HG03342 (cell line): ENCODE results near the gene IFT27.
"Not testable (repeated sequence)": the region's sequence is repeated elsewhere in the genome, so short reads cannot be mapped to it uniquely, and the experiment has no call there.

Source experiments
- ATAC-seq: cut with Tn5 transposase; IDR thresholded peaks from one replicate; pipeline ENCODE4 v1.9.1; 2021; ENCODE audit warnings: mild to moderate bottlenecking, moderate library complexity; ENCODE audit not compliant: unreplicated experiment

The IFT27 gene

DNA sequence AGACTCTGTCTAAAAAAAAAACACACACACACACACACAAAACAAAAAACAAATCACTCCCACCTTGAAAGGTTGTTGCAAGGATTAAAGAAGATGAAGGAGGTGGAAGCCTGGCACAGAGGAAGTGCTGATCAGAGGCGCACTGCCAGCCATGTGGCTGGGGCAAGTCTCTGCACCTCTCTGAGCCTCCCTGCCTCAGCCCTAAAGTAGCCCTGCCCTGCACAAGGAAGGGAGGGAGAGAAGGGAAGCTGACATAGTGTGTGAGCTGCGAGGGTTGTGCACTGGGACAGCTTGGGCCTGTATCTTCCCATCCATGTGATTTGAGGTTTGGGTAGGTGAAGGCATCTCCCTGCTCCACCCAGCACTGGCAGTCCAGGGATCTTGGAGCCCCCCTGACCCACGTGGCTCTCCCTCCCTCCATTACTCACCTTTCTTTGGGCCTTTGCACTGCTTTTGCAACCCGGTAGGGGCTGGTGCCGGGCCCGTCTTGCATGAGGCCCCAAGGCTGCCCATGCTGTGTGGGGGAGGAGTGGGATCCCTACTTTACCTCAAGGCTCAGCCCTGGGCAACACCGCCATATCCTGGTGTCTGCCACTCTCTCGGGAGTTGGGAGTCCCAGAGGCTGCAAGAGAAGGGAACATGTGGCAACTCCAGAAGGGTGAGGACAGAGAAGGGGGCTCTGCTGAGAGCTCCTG is 30.5 kb downstream of the IFT27 start:
- ATAC-seq = no peak

DNA sequence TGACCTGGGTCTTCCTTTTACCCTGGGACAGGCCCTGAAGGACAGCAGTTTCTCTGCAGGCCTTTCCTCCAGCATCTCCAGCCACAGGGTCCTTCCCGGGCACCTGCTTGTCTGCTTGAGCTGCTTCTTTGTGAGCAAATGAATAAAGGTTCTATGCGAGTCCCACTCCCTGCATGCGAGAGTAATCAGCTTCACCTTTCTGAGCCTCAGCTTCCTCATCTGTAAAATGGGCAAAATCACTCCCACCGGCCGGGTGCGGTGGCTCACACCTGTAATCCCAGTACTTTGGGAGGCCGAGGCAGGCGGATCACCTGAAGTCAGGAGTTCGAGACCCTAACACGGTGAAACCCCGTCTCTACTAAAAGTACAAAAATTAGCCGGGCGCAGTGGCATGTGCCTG is 31.1 kb downstream of the IFT27 start:
- ATAC-seq = no peak

DNA sequence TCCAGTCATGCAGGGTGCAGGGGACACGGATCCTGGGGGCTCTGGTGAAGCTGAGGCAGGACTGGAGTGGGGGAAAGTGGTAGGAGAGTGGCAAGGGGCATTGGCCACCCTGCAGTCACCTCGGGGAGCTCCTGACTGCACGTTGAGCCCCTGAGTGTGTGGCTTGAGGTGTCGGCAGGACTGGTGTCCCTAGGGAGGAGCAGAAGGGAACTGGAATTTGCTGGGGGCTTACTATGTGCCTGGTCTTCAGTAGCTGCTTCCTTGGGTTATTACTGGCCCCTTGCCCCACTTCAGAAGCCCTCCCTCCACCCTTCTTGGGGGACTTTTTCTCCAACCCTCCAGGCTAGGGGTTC is 31.5 kb downstream of the IFT27 start:
- no peak for ATAC-seq

DNA sequence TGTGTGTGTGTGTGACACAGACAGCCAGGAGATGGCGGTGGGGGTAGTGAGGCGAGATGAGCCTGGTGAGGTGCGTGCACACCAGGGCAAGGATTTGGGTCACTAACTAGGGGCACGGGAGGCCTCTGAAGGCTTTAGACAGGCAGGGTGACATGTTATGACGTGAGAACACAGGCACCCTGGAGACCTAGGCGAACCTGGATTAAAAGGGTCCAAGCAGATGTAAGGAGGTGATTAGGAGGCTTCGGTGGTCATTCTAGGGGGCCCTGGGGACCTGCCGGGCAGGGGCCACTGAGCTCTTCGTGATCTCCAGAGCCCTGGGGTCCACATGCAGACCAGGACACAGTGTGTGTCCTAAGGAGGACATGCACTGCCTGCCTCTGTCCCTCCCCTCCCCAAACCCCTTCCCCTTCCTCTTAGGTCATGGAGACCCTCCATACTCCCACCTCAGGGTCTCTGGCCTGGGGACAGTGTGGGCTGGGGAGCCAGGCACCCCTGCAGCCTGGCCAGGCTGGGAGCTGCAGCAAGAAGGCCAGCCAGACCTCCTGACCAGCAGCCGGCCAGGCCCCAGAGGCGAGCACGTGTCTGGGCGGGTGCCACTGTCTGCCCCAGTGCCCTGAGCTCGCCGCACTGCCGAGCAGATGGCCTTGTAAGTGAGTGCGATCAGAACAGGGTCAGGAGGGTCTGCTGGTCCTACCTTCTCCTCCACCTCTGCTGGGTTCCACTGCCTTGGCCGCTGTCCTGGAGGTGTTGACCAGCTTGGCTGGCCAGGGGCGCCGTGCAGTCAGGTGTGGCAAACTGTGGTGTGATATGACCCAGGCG is 32.1 kb downstream of the IFT27 start:
- ATAC-seq = no peak

DNA sequence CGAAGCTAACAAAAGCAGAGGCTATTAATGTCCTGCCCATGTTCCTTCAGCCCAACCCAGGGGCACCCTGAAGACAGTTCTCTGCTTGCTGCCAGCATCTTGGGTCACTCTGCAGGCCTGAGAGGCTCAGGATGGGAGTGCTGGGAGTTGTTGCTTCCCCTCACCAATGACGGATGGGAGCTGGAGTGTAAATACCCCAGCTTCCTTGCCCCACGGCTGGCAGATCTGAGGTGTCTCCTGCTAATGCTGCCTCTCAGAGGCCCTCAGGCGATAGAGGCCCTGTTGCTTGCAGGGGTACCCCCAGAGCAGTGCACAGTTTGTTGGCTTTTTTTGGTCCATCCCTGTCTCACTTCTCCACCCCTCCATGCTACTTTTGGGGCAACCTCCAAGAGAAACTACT is 32.9 kb downstream of the IFT27 start:
- ATAC-seq = no peak

DNA sequence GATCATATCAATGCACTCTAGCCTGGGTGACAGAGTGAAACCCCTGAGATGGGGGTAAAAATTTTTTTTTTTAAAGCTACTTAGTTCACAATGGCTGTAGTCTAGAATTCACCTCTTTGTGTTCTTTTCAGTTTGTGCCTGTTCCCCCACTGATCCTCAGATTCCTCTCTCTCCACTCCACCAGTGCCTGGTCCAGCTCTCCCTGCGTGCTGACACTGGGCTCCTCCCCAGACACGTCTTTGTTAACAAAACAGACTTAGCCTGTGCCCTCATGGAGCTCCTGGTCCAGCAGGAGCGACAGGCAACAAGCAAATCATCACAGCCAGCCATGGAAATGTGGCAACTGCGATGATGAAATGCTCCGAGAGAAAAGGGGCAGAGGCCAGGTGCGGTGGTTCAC is 34.0 kb downstream of the IFT27 start:
- ATAC-seq = no peak

DNA sequence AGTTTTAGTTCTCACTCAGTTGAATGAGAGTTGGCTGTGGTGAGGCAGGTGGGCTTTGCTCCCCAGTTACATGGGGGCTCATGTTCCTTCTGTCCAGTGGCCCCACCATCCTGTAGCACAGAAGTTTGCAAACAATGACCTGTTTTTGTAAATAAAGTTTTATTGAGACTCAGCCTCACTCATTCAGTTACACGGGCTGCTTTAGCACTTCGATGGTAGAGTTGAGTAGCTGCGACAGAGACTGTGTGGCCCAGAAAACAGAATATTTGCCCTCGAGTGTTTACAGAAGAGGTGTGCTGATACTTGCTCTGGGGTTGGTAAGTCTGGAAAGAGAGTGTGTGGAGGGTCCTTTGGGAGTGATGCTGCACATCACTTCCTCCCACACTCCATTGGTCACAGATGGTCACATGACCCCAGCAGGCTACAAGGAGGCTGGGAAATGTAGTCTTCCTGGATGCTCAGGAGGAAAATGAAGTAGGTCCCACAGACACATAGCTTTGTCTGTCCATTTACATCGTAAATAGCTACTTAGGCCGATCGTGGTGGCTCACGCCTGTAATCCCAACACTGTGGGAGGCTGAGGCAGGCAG is 34.6 kb downstream of the IFT27 start:
- no peak for ATAC-seq

DNA sequence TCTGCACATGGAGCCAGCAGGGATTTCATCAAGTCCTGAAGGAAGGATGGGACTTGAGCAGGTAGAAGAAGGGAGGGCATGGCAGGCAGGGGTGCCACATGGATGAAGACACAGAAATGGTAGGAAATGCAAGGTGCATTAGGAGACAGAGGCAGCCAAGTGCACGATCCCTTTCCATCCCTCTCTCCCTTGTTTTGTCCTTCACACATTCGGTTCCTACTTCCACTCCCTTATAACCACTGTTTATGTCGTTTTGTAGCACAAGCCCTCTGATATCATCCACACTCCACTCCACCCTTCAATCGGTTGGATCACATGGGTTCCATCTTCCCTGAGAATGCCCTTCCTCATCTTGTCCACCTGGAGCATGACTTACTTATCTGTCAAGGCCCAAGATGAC is 35.2 kb downstream of the IFT27 start:
- no peak for ATAC-seq

DNA sequence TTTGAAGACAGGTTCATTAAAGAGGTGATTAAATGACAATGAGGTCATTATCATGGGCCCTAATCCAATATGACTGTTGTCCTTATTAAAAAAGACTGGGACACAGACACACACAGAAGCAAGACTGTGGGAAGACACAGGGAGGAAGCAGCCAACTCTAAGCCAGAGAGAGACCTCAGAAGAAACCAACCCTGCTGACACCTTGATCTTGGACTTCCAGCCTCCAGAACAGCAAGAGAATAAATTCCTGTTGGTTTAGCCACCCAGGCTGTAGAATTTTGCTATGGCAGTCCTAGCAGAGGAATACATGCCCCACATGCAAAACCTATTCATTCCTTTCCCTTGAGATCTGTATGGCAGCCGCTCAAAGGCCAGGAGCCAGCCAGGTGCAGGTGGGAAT is 36.7 kb downstream of the IFT27 start:
- ATAC-seq = no peak

DNA sequence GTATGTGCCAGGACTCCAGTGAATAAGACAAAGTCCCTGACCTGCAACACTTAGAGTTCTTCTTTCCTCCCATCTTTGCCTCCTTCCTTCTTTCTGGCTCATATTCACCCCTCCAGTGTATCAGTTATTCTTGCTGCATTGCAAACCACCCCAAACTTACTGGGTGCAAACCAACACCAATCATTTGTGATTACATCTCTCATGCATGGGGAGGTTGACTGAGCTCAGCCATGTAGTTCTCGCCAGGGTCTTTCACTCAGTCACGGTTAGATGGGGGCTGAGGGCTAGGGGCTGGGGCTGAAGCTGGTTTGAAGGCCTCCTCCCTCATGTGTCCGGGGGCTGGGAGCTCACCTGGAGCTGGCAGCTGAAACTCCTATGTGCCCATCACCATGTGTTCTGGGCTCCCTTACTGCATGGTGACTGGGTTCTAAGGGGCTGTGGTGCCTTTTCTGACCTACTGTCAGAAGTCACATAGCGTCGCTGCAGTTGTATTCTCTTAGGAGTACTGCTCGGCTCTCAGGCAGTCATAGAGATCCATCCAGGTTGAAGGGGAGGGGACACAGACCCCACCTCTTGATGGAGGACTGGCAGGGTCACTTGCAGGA is 37.4 kb downstream of the IFT27 start:
- no peak for ATAC-seq

DNA sequence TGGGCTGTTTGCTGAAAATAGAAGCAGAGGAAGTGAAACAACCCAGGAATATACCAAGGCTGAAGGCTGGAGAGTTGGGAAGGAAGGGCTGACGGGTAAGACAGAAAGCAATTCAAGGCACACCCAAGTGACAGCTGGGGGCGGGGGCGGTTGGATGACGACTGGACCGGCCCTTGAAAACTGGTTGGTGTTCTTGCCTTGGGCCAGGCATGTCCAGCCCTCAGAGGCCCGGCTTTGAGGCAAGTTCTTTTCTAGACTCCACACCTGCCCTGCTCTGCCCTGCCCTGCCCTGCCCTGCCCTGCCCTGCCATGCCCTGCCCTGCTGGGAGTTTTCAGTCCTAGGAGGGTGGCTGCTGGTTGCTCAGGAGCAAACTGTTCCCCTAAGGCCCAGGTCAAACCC is 38.1 kb downstream of the IFT27 start:
- no peak for ATAC-seq

DNA sequence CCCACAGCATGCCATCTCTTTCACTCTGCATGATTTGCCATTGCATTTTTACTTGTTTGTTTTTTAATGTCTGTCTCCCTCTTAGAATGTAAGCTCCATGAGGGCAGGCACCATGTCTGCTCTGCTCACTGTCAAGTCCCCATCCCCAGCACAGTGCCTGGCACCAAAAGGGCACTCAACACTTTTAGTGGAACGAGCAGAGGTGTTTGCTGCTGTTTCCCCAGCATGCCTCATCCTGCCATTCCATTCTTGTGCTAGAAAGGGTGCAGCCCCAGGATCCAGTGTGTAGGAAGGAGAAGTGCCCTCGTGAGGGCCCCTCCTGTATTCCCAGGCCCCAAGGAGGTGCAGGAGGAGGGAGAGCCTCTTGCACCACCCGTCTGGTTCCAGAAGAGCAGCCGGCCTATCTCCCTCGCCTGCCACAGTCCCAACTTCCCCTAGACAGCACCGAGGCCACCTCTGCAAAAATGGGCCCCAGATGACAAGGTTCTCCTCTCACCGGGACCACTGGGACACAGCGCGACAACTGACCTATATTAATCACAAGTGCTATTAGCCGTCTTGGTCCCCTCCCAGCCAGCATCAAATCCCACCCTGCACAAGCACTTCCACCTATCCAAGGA is 39.1 kb downstream of the IFT27 start:
- ATAC-seq = no peak

DNA sequence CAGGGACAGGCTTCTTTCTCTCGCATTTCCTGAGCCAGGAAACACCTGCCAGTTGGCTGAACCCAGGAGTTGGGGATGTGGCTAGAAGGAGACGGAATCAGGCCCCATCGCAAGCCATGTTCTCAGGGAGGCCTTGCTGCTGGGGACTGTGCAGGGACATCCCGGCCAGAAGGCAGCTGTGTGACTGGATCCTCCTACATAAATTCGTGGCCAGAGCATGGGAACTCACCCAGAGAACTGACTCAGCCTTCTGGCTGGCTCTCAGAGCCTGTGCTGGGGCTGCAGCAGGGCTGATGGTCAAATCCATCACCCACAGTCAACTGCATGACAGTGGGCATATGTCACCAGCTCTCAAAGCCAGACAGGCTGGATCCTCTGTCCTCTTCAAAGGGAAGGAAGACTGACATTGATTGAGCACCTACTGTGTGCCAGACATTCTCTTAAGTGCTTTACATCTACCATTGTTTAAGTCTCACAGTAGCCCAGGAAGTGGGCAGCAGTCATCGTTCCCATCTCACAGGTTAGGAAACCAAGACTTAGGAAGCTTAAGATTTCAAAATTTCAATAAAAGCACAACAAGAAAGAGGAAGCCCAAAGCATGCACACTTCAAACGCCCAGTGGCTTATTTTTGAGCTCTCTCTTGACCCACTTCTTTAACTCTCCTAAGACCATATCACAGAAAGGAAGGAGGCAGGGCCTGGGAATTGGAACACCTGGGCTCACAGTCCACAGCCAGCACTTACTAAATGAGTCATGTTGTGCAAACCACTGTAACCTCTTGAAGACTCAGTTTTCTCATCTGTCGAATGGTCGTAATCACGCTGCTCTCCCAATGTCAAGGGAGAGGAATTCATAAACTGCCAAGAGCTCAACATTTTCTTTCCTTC is 41.5 kb downstream of the IFT27 start:
- ATAC-seq = no peak

DNA sequence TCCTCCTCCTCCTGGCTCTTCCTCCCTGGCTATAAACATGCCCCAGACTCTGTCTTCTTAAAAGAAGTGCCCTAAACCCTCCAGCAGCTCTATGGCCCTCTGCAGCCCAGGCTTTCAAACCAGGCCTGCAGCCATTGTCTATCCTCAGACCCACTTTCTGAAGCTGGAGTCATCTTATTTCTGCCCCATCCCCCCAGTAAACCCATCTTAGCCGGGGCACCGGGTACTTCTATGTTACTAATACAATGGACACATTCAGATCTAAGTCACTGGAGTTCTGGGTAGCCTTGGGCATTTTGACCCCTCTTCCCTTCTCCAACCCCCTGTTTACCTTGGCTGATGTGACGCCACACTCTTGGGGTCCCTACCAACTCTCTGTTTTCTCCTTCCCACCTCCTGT is 42.6 kb downstream of the IFT27 start:
- no peak for ATAC-seq

DNA sequence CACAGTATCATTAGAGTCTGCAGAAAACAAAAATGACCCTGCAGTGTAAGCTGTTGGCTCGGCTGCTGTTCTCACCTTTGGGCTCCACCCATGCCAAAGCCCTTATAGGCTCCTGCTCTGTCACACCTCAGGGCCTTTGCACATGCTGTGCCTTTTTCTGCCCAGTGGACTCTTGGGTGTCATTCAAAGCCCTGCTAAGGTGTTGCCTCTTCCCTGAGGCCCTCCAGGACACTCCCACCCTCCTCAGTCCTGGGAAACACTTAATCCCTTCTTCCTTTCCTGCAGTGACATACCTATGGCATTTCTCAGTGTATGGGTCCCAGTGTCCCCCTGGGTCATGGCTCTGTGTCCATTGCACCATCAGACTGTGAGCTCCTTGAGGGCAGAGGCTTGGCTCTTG is 43.3 kb downstream of the IFT27 start:
- ATAC-seq = no peak

DNA sequence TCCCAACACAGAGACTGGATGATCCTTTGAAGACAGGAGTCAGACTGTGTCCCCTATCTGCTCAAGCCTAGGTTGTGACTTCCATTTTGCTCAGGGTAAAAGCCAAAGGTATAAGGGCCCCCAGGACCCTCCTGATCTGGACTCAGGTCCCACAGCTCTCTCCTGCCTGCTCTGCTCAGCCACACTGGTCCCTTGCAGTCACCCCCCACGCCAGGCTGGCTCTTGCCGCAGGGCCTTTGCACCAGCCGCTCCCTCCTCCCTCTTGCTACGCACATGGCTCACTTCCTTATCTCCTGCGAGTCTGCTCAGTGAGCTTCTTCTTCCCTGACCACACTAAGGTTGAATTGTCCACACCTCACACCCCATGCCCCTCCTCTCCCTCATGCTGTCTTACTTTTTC is 44.0 kb downstream of the IFT27 start:
- ATAC-seq = no peak

DNA sequence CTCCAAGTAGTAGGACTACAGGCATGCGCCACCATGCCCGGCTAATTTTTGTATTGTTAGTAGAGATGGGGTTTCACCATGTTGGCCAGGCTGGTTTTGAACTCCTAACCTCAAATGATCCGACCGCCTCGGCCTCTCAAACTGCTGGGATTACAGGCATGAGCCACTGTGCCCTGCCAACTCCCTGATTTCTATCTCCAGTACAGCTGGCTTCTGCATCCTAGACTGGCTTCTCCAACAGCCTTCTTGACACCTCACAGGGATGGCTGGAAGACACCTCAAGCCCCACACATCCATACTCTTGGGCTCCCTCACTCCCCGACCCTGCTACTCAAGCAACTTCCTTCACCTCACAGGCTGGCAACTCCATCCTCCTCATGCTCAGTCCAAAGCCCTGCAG is 44.6 kb downstream of the IFT27 start:
- ATAC-seq = not testable (repeated sequence)

DNA sequence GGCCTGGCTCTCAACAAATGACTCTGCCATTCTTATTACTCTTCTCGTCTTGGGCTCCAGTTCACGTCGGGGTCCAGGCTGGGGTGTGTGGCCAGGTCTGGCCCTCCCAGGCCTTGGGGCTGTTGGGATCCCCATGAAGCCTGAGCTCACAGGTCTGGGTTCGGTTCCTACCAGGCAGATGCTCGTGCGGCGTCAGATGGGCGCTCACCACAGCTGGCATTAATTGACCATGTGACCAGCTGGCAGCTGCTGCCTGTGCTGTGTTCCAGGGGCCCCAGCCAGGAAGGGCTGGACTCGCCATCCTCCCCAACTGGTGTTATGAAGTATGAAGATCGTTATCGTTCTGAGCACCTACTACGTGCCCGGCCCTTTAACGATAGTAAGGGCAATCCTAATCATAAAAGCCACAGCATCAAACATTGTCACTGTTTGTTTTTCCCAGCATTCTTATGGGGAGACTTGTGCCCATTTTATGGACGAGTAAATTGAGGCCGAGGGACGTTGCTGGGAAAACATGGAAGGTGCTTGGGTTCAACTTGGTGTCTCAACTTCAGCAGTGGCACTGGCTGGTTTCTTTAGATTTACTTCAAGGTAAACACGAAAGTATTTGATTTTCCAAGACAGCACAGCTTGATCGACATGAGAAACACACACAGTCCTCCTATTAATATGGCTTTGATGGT is 45.6 kb downstream of the IFT27 start:
- no peak for ATAC-seq

DNA sequence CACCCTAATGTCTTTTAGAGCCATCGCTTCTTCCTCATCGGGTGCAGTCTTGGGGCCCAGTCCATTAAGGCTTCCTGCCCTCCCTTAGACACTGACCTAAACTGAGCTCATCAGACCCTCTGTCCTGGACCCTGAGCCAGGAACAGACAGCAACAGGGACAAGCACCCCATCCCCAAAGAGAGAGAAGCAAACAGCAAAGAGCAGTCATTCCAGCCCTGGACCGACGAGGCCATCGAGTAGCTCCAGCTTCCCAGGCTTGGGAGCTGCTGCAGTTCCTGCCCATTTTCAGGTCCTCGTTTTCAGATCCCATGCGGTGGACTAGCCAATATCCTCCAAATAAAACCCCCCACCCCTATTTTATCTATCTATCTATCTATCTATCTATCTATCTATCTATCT is 46.6 kb downstream of the IFT27 start:
- ATAC-seq = no peak

DNA sequence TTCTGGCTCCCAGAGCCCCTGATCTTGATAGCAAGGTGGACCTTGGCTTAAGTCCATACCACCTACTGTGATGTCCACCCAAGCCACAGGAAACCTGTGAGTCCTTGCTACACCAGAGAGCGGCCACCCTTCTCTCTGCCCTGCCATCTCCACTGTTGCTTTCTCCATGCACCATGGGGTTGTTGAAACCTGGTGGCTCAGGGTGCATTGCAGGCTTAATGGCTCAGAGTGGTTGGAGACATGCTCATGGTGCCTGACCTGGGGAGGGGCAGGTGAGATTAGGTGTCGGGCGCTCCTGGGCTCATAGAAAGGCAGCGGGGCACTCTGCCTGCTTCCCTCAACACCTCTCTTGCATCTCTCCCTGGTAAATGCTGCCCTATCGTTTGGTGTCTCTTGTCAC is 47.4 kb downstream of the IFT27 start:
- no peak for ATAC-seq
